ENCODE results near the gene MMP28.

DNA sequence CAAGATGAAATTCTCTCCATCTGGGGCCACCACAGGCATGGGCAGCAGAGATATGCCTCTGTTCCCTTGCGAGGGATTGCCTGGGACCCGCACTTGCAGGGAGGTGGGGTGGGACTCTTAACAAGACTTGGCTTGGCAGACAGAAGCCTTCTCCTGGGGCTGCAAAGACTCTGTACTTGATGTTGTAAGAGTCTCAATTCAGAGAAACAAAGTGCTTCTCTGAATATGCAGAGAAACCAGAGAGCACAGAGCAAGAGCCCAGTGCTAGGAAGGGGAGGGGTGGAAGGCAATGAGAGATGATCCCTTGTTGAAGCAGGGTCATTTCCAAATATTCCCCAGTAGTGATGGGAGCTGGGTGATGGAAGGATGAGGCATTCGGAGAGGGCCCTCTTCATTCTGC is 2.2 kb downstream of the MMP28 start:
- TF ChIP-seq CTCF (IDR thresholded peaks at IDR 0.05; ENCODE audit: low read length) (no peak), EZH2 (IDR thresholded peaks at IDR 0.05; ENCODE audit: borderline replicate concordance, low read length) (no peak)
